ENCODE data around the gene TSPO2. TPM values are rescaled to one million over a fixed set of nuclear protein-coding genes. Genes with fewer than 3 reads are reported as not detected.

TSPO2 gene
- total RNA-seq, 1 donor from 2014 or later: not detected

DNA sequence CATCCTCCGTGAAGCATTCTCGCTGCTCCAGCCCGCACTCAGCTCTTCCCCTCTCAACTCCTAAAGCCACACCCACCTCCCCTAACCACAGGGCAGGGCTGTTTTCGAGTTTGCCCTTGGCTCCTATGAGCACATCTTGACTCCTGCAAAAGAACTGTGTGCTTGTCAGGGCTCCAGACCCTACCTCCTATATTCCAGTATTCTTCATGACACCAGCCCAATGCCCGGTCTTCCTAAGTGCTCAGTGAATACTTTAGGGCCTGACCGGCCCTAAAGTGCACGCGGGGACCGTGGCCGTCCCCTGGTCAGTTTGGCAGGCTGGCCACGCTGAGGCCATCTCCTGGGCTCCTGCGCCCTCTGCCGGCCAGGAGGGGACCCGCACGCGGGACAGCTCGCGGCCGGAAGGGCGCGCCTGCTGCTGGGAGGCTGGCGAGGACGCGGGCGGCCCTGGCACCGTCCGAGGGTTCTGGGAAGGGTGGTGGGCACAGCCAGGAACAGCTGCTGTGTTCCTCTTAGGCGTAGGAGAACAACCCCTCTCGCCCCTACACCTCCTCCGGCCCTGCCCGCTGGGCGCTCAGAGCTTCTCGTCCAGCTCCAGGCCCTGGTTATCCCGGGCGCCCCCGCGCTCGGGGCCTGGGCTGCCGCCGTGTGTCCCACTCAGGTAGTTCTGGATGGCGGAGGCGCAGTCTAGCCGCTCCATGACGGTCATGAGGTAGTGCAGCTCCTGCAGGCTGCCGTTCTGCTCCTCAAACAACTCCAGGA, 14.3 kb upstream of the TSPO2 start:
- Histone ChIP-seq H3K79me2 (ENCODE audit: insufficient read depth, low read length) (no peaks in the 10 kb centered on the region), H3K27ac (ENCODE audit: low read depth, low read length) (no peak overlapping the region), H3K27me3 (ENCODE audit: insufficient read depth, low read length) (no peaks in the 10 kb centered on the region), H3K36me3 (ENCODE audit: insufficient read depth, low read length) (no peaks in the 10 kb centered on the region), H4K20me1 (ENCODE audit: insufficient read depth, low read length) (no peaks in the 10 kb centered on the region), H3K9me3 (ENCODE audit: insufficient read depth, low read depth, low read length) (no peaks in the 10 kb centered on the region), H3K4me3 (ENCODE audit: insufficient read depth, low read depth, low read length) (peak overlapping the region; percentile 52), H2AFZ (ENCODE audit: low read depth, low read length) (peak overlapping the region; percentile 89), H3K4me1 (ENCODE audit: insufficient read depth, low read length) (peaks cover 8% of the 10 kb centered on the region), H3K9ac (ENCODE audit: low read length) (peak overlapping the region; percentile 53), H3K4me2 (ENCODE audit: low read length) (peak overlapping the region; percentile 88)
- peaks cover 3% of the 10 kb centered on the region for H3K4me1 Mint-ChIP-seq (ENCODE audit: low read depth, unreplicated experiment)
- H3K4me3 Mint-ChIP-seq (ENCODE audit: unreplicated experiment): peak overlapping the region; percentile 80
- no peaks in the 10 kb centered on the region for H3K36me3 Mint-ChIP-seq (ENCODE audit: low read depth, unreplicated experiment)
- H3K9me3 Mint-ChIP-seq (ENCODE audit: unreplicated experiment): no peaks in the 10 kb centered on the region
- FAIRE-seq (no peak), DNase-seq (ENCODE audit: low read depth) (peak; percentile 57)
- peaks cover 12% of the 10 kb centered on the region for H3K27me3 Mint-ChIP-seq (ENCODE audit: low read depth, unreplicated experiment)
- H3K27ac Mint-ChIP-seq (ENCODE audit: unreplicated experiment): no peak overlapping the region
- peak; percentile 72 for TF ChIP-seq CTCF (IDR thresholded peaks at IDR 0.05; ENCODE audit: insufficient read depth, low read depth, low read length)
- TF ChIP-seq EZH2 (IDR thresholded peaks at IDR 0.05; ENCODE audit: insufficient read depth, low read length): peak; percentile 27

- TF ChIP-seq EZH2 (IDR thresholded peaks at IDR 0.05; ENCODE audit: insufficient read depth, low read length) (no peak), CTCF (IDR thresholded peaks at IDR 0.05; ENCODE audit: insufficient read depth, low read depth, low read length) (no peak)
- H3K4me1 ChIP-seq (ENCODE audit: insufficient read depth, low read length): peaks cover 8% of the 10 kb centered on the region
- H3K36me3 ChIP-seq (ENCODE audit: insufficient read depth, low read length): no peaks in the 10 kb centered on the region
- peak overlapping the region; percentile 88 for H3K4me2 ChIP-seq (ENCODE audit: low read length)
- no peaks in the 10 kb centered on the region for H4K20me1 ChIP-seq (ENCODE audit: insufficient read depth, low read length)
- no peak overlapping the region for H3K27ac ChIP-seq (ENCODE audit: low read depth, low read length)
- no peaks in the 10 kb centered on the region for H3K9me3 Mint-ChIP-seq (ENCODE audit: unreplicated experiment)
- DNase-seq (ENCODE audit: low read depth): no peak
- H3K4me1 Mint-ChIP-seq (ENCODE audit: low read depth, unreplicated experiment): peaks cover 2% of the 10 kb centered on the region
- peak overlapping the region; percentile 52 for H3K4me3 ChIP-seq (ENCODE audit: insufficient read depth, low read depth, low read length)
- no peaks in the 10 kb centered on the region for H3K9me3 ChIP-seq (ENCODE audit: insufficient read depth, low read depth, low read length)
- peaks cover 19% of the 10 kb centered on the region for H3K27me3 Mint-ChIP-seq (ENCODE audit: low read depth, unreplicated experiment)
- H3K4me3 Mint-ChIP-seq (ENCODE audit: unreplicated experiment): peak overlapping the region; percentile 31
- H3K27ac Mint-ChIP-seq (ENCODE audit: unreplicated experiment): no peak overlapping the region
- H3K9ac ChIP-seq (ENCODE audit: low read length): peak overlapping the region; percentile 51
- no peaks in the 10 kb centered on the region for H3K27me3 ChIP-seq (ENCODE audit: insufficient read depth, low read length)
- H3K36me3 Mint-ChIP-seq (ENCODE audit: low read depth, unreplicated experiment): no peaks in the 10 kb centered on the region
- no peak for FAIRE-seq
- H3K79me2 ChIP-seq (ENCODE audit: insufficient read depth, low read length): no peaks in the 10 kb centered on the region
- H2AFZ ChIP-seq (ENCODE audit: low read depth, low read length): peak overlapping the region; percentile 89
Observed at GRCh38 chr6:41028561-41029412, 13.5 kb upstream of the TSPO2 start.
